Stimulated activated memory B cell treated with anti-CD40 and anti-IgM and Interleukin-4, amounts not matched to agents 10 μg/mL and 1 μg/mL and 100 μg/mL, for 72 hours (primary cell): ENCODE results near the gene ABCC1.
"Not testable (repeated sequence)": the region's sequence is repeated elsewhere in the genome, so short reads cannot be mapped to it uniquely, and the experiment has no call there.

ENCODE experiments used
- ATAC-seq: fragments of 150-1000 bp; cut with Tn5 transposase; 2 replicates; pipeline ENCODE4 v1.10.0; 2021
- H3K27ac Mint-ChIP-seq: one replicate; pipeline ENCODE4 v1.8.0; 2022; ENCODE audit warnings: mild to moderate bottlenecking, mixed read lengths
- H3K27me3 Mint-ChIP-seq: one replicate; pipeline ENCODE4 v1.8.0; 2022; ENCODE audit warnings: mixed read lengths
- H3K36me3 Mint-ChIP-seq: one replicate; pipeline ENCODE4 v1.8.0; 2022; ENCODE audit warnings: mixed read lengths
- H3K4me1 Mint-ChIP-seq: one replicate; pipeline ENCODE4 v1.8.0; 2022; ENCODE audit warnings: mixed read lengths
- H3K4me3 Mint-ChIP-seq: one replicate; pipeline ENCODE4 v1.8.0; 2022; ENCODE audit warnings: mild to moderate bottlenecking, moderate library complexity, mixed read lengths
- H3K9me3 Mint-ChIP-seq: one replicate; pipeline ENCODE4 v1.8.0; 2022; ENCODE audit warnings: mixed read lengths

Gene ABCC1

DNA sequence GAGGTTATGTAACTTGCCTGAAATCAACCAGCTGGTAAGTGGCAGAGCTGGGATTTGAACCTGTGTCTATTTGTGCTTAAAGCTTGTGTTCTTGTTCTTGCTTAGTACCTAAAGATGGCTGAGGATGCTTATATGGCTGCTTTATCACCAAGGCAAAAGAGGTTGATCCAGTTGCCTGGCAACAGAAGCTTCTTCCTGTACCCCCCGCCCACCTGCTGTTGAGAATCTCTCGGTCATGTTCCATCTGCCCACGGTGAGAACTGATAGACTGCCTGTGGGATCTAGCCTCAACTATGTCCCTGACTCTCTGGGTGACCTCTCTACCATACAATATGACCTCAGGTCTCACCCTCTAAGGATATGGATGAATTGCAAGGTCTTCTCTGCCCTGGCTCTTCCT lies 213.2 kb downstream of the ABCC1 start:
- H3K9me3 Mint-ChIP-seq = peaks cover 17% of the 10 kb centered on the region
- H3K36me3 Mint-ChIP-seq = peaks cover 12% of the 10 kb centered on the region
- H3K4me3 Mint-ChIP-seq = no peak overlapping the region
- no peak for ATAC-seq
- peaks cover 38% of the 10 kb centered on the region for H3K27me3 Mint-ChIP-seq
- H3K4me1 Mint-ChIP-seq = no peaks in the 10 kb centered on the region
- H3K27ac Mint-ChIP-seq = no peak overlapping the region

DNA sequence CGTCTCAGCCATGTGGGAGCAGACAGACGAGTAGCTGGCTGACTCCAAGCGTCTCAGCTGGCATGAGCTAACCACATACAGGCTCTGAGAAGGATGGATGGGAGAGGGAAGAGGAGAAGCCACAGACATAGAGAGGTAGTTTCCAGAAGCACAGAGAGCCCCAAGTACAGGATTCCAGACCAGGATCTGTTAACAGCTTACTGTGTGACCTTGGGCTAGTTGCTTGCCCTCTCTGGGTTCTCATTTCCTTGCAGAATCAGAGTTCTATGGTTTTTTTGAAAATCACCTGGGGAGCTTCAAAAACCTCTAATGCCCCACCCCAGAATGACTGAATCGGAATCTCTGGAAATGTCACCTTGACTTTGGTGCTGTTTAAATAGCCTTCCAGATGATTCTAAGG lies 213.7 kb downstream of the ABCC1 start:
- no peak overlapping the region for H3K27ac Mint-ChIP-seq
- ATAC-seq = no peak
- peaks cover 16% of the 10 kb centered on the region for H3K9me3 Mint-ChIP-seq
- no peaks in the 10 kb centered on the region for H3K4me1 Mint-ChIP-seq
- H3K27me3 Mint-ChIP-seq = peaks cover 38% of the 10 kb centered on the region
- H3K4me3 Mint-ChIP-seq = no peak overlapping the region
- H3K36me3 Mint-ChIP-seq = peaks cover 11% of the 10 kb centered on the region

DNA sequence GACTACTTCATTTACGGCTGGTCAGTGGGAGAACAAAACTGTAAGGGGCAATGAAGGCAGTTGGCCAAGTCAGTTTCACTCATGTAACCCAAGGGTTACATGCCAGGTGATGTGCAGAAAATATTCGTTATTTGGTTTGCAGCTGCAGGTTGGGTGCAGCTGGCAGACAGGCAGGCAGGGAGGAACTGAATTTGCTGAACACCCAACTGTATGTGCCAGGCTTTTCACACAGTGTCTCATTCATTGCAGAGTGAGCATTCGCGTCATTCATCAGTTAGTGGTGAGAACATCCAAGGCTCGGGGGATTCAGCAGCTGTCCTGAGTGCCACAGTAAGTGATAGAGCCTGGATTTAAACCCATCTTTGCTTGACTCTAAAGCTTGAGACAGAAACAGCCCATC lies 214.2 kb downstream of the ABCC1 start:
- Mint-ChIP-seq H3K36me3 (peaks cover 7% of the 10 kb centered on the region), H3K27me3 (peaks cover 38% of the 10 kb centered on the region), H3K9me3 (peaks cover 11% of the 10 kb centered on the region), H3K4me3 (no peak overlapping the region), H3K27ac (no peak overlapping the region), H3K4me1 (no peaks in the 10 kb centered on the region)
- ATAC-seq = no peak

DNA sequence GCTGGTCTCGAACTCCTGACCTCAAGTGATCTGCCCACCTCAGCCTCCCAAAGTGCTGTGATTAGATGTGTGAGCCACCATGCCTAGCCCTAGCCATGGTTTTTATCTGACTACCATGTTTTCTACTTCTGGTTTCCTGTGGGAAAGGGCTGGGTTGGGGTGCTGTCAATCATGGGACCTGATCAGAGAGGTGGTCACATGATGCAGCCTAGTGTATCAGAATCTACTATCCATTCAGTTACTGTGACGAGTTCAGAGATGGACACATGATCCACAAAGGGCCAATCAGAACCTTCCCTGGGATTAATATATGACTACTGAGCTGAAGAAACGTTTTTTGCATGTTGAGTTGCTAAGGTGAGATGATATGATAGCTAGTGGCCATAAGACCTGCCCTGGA lies 214.8 kb downstream of the ABCC1 start:
- H3K4me3 Mint-ChIP-seq = no peak overlapping the region
- no peaks in the 10 kb centered on the region for H3K4me1 Mint-ChIP-seq
- ATAC-seq = no peak
- peaks cover 6% of the 10 kb centered on the region for H3K36me3 Mint-ChIP-seq
- peaks cover 8% of the 10 kb centered on the region for H3K9me3 Mint-ChIP-seq
- no peak overlapping the region for H3K27ac Mint-ChIP-seq
- H3K27me3 Mint-ChIP-seq = peaks cover 38% of the 10 kb centered on the region

DNA sequence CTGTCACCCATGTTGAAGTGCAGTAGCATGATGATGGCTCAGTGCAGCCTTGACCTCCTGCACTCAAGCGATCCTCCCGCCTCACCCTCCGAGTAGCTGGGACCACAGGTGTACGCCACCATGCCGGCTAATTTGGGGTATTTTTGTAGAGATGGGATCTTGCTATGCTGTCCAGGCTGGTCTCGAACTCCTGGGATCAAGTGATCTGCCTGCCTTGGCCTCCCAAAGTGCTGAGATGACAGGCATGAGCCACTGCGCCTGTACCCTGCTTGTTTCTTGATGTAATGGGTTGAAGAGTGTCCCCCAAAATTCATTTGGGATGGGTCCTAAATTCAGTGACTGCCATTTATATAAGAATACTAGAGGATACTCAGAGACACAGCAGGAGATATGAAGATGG lies 216.7 kb downstream of the ABCC1 start:
- Mint-ChIP-seq H3K4me3 (no peak overlapping the region), H3K4me1 (no peaks in the 10 kb centered on the region), H3K27ac (no peak overlapping the region), H3K9me3 (peaks cover 4% of the 10 kb centered on the region), H3K36me3 (peaks cover 6% of the 10 kb centered on the region), H3K27me3 (peaks cover 36% of the 10 kb centered on the region)
- no peak for ATAC-seq

DNA sequence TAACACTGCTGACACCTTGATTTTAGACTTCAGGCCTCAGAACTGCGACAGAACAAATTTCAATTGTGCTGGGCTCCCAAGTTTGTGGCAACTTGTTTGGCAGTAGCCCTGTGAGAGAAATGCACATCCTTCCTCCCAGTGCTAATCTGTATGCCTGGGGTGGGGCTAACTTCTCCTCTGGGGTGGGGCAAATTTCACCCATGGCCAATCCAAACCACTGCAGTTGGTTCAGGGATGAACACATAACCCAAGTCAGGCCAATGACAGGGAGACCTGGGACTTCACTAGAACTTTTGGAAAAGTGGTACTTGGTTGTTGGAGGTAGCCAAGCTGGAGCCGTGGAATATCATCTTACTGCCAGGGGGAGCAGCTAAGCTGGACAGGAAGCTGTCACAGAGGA lies 217.5 kb downstream of the ABCC1 start:
- peaks cover 28% of the 10 kb centered on the region for H3K27me3 Mint-ChIP-seq
- H3K36me3 Mint-ChIP-seq = peaks cover 3% of the 10 kb centered on the region
- peaks cover 4% of the 10 kb centered on the region for H3K9me3 Mint-ChIP-seq
- ATAC-seq = no peak
- no peak overlapping the region for H3K27ac Mint-ChIP-seq
- no peaks in the 10 kb centered on the region for H3K4me1 Mint-ChIP-seq
- no peak overlapping the region for H3K4me3 Mint-ChIP-seq

DNA sequence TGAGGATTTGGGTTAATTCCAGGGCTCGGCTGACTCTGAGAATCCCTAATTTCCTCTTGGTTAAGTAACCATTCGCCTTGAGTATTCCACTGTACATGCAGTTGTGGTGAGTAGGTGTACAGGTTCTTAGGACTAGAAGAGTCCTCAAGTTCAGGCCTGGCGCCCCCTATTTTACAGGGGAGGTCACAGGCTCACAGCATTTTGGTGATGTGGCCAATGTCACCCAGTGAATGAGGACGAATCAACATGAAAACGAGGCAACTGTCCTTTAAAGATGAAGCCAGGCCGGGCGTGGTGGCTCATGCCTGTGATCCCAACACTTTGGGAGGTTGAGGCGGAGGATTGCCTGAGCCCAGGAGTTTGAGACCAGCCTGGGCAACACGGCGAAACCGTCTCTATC lies 218.5 kb downstream of the ABCC1 start:
- Mint-ChIP-seq H3K4me1 (no peaks in the 10 kb centered on the region), H3K9me3 (peaks cover 4% of the 10 kb centered on the region), H3K36me3 (no peaks in the 10 kb centered on the region), H3K27ac (no peak overlapping the region), H3K4me3 (no peak overlapping the region), H3K27me3 (peaks cover 18% of the 10 kb centered on the region)
- ATAC-seq = no peak

DNA sequence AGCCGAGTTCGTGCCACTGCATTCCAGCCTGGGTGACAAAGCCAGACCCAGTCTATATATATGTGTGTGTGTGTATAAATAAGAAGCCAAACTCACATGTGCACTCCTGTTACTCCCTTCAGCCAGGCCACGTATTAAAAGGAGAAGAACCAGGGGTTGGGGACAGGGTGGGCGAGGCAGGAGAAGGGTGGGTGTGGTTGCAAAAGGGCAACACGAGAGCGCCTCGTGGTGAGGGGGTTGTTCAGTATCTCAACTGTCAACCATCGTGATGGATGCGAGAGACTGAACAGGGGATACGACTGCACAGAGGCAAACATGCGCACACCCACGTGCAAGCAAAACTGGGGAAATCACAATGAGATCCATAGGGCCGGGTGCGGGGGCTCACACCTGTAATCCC lies 219.0 kb downstream of the ABCC1 start:
- ATAC-seq = no peak

DNA sequence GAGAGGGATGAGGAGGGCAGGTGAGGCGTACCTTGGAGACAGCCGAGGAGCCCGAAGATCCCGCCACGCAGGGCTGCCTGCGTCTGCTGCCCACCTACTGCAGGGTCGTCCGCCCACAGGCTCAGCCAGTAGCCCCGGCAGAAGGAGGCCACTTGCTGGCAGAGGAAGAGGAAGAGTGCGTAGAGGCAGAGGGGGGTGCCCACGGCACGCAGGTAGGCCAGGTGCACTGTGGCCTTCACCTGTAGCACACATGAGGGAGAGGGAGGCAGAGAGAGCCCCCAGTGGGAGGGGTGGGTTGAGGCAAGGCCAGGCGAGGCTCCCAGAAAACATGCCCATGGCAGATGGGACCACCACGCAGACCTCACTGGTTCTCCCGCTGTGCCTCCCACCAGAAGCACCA lies 220.2 kb downstream of the ABCC1 start:
- Mint-ChIP-seq H3K4me1 (no peaks in the 10 kb centered on the region), H3K4me3 (no peak overlapping the region), H3K27me3 (peaks cover 4% of the 10 kb centered on the region)

More for the DNA sequence above, 219.0 kb downstream of the ABCC1 start:
- no peaks in the 10 kb centered on the region for H3K36me3 Mint-ChIP-seq
- H3K27me3 Mint-ChIP-seq = peaks cover 13% of the 10 kb centered on the region
- no peak overlapping the region for H3K27ac Mint-ChIP-seq
- peaks cover 4% of the 10 kb centered on the region for H3K9me3 Mint-ChIP-seq
- no peaks in the 10 kb centered on the region for H3K4me1 Mint-ChIP-seq
- no peak overlapping the region for H3K4me3 Mint-ChIP-seq

DNA sequence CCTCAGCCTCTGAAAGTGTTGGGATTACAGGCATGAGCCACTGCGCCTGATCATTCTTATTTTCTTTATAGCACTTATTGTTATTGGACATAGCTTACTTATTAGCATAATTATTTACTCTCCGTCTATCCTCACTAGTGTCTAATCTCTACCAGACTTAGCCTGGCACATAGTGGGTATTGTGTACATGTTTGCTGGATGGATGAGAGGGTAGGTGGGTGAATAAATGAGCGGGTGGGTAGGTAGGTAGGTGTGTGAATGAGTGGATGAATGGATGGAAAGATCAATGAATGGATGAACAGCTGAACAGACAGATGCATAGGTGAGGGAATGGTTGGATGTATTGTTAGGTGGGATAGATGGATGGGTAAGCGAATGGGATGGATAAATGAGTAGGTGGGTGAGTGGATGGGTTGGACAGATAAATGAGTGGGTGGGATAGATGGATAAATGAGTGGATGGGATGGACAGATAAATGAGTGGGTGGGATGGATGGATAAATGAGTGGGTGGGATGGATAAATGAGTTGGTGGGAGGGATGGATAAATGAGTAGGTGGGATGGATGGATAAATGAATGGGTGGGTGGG lies 222.0 kb downstream of the ABCC1 start:
- H3K27ac Mint-ChIP-seq = no peak overlapping the region
- H3K4me3 Mint-ChIP-seq = peak overlapping the region; percentile 1
- H3K9me3 Mint-ChIP-seq = peaks cover 9% of the 10 kb centered on the region
- H3K27me3 Mint-ChIP-seq = no peaks in the 10 kb centered on the region
- no peaks in the 10 kb centered on the region for H3K4me1 Mint-ChIP-seq
- H3K36me3 Mint-ChIP-seq = no peaks in the 10 kb centered on the region
- ATAC-seq = no peak

More for the DNA sequence above, 220.2 kb downstream of the ABCC1 start:
- Mint-ChIP-seq H3K36me3 (no peaks in the 10 kb centered on the region), H3K27ac (no peak overlapping the region), H3K9me3 (peaks cover 4% of the 10 kb centered on the region)
- no peak for ATAC-seq

DNA sequence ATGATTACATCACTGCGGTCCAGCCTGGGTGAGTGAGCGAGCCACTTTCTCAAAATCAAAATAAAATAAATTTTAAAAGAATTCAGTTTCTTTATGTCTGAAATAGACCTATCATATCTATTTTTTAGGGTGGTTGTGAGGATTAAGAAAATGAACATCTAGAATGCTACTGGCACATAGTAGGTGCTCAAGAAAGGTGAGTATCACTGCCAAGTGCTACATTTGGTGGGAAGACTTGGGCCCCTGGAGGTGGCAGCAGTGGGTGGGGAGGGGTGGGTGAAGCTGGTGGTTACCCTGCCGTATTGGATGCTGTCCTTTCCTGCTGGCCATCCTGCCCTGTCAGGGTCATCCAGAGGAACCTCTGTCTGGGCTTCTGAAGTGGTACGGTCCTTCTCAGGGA lies 223.6 kb downstream of the ABCC1 start:
- Mint-ChIP-seq H3K27me3 (no peaks in the 10 kb centered on the region), H3K9me3 (peaks cover 11% of the 10 kb centered on the region), H3K4me1 (no peaks in the 10 kb centered on the region), H3K27ac (no peak overlapping the region), H3K36me3 (peaks cover 5% of the 10 kb centered on the region), H3K4me3 (no peak overlapping the region)
- no peak for ATAC-seq

DNA sequence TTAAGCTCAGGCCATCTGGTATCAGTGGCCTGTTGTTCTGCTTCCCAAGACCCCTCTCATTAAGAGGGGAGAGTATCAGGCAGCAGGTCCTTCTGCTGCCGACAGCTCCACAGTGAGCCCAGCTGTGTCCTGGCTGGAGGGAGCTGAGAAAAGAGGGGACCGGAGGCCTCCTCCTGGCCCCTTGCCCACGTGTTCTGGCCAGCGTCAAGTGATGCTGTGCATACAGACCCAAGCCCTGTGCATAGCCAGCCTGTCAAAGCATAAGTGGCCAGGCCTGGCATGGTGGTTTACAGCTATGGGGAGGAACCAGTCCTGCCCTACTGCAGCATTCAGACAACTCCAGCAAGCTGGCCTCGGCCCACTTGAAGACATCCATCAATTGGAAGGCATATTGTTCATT lies 225.9 kb downstream of the ABCC1 start:
- no peak overlapping the region for H3K4me3 Mint-ChIP-seq
- ATAC-seq = no peak
- no peaks in the 10 kb centered on the region for H3K4me1 Mint-ChIP-seq
- H3K9me3 Mint-ChIP-seq = peaks cover 11% of the 10 kb centered on the region
- H3K27me3 Mint-ChIP-seq = no peaks in the 10 kb centered on the region
- peaks cover 6% of the 10 kb centered on the region for H3K36me3 Mint-ChIP-seq
- no peak overlapping the region for H3K27ac Mint-ChIP-seq

DNA sequence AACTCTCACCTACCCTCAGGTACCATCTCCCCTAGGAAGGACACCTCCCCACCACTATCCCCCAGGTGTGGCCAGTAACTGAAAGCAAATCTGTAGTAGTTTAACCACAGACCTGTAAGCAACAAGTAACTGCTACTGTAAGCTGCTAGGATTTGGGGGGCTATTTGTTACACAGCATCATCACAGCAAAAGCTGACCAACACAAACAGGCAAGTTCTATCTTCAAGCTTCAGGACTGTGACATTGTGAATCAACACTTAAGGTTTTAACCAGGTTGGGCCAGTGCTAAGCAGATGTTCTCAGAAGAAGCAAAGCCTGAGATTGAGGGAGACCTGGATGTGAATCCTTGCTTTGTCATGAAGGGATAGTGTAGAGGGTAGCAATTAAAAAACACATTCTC lies 226.9 kb downstream of the ABCC1 start:
- Mint-ChIP-seq H3K4me1 (no peaks in the 10 kb centered on the region), H3K9me3 (peaks cover 11% of the 10 kb centered on the region), H3K36me3 (peaks cover 6% of the 10 kb centered on the region), H3K4me3 (no peak overlapping the region), H3K27ac (no peak overlapping the region), H3K27me3 (peaks cover 8% of the 10 kb centered on the region)
- no peak for ATAC-seq

DNA sequence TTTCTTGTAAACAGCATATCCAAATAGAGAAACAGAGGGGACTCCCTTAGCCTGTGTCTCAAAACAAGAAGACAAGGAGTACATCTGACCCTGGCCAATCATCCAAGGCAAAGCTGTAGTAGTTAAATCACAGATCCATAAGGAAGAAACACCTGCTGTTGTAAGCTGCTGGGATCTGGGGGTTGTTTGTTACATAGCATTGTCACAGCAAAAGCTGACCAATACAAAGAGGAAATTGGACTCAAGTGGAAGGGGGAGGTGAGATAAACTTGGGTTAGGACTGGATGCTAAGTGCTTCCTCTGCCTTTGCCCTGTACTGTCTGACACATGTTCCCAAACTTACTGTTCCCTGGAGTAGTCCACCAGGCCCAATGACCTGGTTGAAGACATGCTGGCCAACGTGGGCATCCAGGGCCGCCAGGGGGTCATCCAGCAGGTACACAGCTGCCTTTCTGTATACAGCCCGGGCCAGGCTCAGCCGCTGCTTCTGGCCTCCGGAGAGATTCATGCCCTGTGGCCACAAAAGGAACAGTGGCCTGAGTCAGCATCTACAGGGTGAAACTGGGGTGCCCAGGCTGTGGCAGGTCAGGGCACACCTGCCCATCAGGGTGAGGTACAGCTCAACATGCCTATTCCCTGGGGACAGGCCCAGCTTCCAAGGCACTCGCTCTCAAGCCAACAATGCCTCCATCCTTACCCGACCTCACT lies 229.2 kb downstream of the ABCC1 start:
- Mint-ChIP-seq H3K36me3 (peaks cover 6% of the 10 kb centered on the region), H3K27me3 (peaks cover 20% of the 10 kb centered on the region), H3K4me1 (no peaks in the 10 kb centered on the region), H3K4me3 (no peak overlapping the region), H3K27ac (no peak overlapping the region), H3K9me3 (peaks cover 8% of the 10 kb centered on the region)
- ATAC-seq = no peak

DNA sequence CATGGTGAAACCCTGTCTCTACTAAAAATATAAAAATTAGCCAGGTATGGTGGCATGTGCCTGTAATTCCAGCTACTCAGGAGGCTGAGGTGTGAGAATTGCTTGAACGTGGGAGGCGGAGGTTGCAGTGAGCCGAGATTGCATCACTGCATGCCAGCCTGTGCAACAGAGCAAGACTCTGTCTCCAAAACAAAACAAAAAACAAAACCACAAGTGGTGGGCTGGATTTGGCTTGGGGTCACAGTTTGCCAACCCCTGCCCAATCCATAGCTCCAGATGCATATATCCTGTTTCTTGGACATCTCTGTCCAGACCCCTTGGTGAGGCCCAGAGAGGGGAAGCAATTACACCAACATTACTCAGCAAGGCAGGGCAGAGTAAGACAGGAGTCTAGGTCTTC lies 232.3 kb downstream of the ABCC1 start:
- not testable (repeated sequence) for ATAC-seq, H3K36me3 Mint-ChIP-seq, H3K9me3 Mint-ChIP-seq, H3K27ac Mint-ChIP-seq, H3K4me1 Mint-ChIP-seq, H3K4me3 Mint-ChIP-seq
- peaks cover 20% of the 10 kb centered on the region for H3K27me3 Mint-ChIP-seq

DNA sequence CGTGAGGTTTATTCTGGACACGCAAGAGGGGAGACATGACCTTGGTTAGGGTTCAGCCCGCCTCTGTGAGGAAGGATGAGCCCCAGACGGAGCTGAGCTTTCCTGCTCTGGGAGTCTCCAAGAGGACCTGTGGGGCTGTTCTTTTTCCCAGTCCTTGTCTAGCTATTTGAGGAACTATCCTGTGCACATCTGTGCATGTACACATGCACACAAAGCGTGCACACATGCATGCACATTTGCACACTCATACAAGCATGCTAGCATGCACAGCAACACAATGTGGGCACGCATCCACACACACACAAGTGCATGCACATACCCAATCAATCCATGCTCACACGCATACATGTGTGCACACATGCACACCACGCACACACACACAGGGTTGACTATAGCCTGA lies 233.5 kb downstream of the ABCC1 start:
- H3K36me3 Mint-ChIP-seq = peaks cover under 1% of the 10 kb centered on the region
- H3K27ac Mint-ChIP-seq = no peak overlapping the region
- no peak overlapping the region for H3K4me3 Mint-ChIP-seq
- H3K27me3 Mint-ChIP-seq = peaks cover 20% of the 10 kb centered on the region
- H3K4me1 Mint-ChIP-seq = no peaks in the 10 kb centered on the region
- no peak for ATAC-seq
- H3K9me3 Mint-ChIP-seq = no peaks in the 10 kb centered on the region
